Pulmonary artery endothelial cell (primary cell): ENCODE data around the gene ZNF385B. TPM values are rescaled to one million over a fixed set of nuclear protein-coding genes. Genes with fewer than 3 reads are reported as not detected.

Source experiments
- DNase-seq: peaks from one replicate; pipeline ENCODE4 v3.0.0-alpha.2; 2011; ENCODE audit warnings: low read depth, low spot score
- total RNA-seq: library from RNA; depleted of rRNA; stranded (reverse); fragments of >200 nt; gene quantifications from 2 replicates; pipeline ENCODE4 v1.2.3, GENCODE V29; 2014

The ZNF385B gene
- total RNA-seq, 1 donor from 2014 or later, result not detected

DNA sequence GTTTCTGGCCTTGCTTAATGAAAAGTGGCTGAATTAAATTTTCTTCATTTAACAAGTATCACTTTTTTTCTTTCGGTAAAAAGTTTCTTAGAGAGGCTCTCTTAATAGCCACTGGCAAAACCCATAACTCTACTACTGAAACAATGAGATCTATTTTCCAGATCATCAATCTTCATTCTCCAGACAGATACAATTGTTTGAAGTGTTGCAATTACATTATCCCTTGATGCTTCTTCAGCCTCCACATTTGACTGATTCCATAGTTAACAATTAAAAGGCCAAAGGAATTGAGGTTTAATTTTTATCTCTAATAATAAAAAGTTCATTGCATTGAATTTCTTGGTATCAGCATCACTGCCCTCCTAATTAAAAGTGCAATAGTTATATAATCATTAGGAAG is 176.3 kb downstream of the ZNF385B start:
- DNase-seq, result no peak

DNA sequence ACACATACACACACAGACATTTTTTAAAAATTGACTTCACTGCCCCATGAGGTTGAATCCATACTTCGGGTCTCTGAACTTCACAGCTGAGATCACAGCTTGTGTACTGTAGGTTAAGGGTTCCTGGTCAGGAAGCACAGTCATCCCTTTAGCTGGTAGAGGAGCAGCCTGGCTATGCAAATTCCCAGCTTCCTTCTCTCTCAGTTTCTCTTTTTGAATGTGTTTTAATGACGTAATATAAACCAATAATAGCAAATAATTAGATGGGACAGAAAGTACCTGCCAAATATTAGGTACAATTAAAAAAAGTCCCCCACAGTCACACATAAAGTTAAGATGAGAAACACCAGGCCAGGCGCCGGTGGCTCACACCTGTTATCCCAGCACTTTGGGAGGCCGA is 178.7 kb downstream of the ZNF385B start:
- DNase-seq, result no peak

DNA sequence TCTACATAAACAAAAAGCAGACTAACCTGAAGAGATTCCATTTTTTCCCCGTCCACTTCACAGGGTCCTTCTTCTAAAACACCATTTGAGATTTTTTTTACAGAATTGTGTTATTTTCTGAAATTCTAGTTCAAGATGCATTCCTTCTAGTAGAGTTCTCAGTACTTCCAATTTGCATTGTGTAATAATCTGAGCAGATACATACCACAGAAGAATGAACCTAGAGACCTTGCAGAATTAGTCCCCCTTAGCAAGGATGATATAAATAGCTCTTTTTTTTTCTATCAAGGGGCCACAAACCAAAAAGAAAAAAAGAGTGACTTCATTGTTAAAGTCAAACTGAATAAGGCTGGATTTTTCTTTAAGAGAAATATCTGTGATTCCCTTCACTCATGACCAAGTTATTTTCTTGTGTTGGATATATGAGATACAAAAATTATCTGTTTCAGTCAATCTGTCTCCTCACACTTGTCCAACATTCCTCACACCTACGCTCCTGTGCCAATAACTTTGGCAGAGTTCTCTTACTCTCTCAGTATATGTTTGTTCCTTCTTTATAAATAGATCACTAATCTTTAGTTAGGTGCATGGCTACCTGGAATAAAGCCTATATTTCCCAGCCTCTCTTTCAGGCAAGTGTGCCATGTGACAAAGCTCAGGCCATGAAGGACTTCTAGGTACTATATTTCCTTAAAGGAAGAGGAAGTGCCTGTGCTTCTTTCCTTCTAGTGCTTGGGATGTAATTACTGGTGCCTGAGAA is 183.5 kb downstream of the ZNF385B start:
- no peak for DNase-seq

DNA sequence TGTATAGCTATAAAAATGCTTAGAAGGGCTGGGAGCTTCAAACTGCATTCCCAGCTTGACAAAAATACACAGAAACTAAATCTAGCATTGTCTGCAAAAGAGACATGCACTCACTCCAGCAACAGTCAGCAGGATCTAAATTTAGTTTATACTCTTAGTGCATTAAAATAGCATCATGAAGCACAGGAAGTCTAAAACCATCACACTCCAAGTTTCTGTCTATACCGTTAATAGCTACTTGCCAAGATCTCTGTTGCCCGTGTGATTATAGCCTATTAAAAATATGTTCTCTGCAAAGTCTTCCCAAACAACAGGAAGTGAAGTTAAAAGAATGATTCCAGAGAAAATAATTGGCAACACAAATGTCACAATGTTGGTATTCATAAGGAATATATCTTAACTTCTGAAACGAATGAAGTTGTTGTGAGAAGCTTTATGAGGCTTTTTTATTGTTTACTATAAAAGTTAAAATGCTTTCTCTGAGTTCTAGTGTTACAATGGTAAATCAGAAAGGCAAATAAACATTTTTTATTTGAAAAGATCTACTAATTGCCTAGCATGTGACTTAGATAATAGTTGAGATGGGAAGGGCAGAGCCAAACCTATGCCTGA is 184.2 kb downstream of the ZNF385B start:
- no peak for DNase-seq

DNA sequence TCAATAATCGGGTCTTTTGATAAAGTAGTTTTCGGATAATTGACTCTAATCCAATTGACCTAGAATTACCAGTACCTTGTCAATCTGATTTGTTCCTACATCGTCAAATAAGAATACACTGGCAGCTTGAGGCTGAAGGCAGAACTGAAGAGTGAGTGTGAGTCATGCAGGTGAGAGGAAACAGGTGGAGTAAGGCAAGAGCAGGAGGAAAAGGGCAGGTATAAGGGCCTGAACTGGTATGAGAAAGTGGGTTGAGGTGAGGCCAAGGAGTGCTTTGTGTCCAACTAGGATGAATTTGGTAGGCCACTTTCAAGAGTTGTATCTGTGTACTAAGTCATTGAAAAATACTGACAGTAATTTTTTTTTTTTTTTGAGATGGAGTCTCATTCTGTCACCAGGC is 186.0 kb downstream of the ZNF385B start:
- DNase-seq, result no peak

DNA sequence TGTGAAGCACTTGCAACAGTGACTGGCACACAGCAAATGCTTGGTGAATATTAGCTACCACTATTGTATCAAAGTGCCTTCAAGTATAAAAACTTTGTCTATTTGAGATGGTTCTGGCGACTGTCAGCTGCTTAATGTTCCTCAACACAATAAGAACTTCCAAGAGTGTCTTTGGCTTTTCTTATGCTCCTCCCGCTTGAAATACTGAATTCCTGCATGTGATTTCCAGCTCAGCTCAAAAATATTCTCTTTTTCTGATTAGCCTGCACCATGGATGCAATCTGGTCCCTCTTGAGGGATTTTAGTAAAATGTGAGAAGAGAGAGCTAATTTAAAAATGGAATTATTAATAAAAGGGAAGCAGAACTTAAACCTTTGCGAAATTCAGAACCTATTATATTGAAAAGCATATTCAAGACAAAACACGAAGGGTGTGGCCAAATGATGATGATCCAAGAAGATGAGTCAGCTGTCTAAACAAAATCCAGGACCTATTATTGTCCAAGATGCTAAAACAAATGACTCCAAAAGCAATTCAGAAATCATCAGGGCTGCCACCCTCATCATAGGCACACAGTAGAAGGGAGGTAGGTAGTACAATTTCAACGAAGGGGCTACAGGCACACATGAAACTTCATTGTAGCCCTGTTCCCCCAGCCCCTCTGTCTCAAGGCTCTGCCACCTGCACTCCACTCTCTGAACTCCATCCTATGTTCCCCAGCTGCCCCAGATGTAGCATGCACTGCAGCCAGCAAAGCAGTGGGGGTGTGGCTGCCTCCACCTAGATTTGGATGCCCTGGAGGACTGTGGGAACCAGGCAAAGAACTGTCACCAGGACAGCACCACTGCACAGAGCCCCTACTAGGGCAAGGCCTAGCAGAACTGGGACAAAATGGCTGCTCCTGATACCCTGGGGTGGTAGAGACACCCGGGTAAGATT is 190.1 kb downstream of the ZNF385B start:
- no peak for DNase-seq

DNA sequence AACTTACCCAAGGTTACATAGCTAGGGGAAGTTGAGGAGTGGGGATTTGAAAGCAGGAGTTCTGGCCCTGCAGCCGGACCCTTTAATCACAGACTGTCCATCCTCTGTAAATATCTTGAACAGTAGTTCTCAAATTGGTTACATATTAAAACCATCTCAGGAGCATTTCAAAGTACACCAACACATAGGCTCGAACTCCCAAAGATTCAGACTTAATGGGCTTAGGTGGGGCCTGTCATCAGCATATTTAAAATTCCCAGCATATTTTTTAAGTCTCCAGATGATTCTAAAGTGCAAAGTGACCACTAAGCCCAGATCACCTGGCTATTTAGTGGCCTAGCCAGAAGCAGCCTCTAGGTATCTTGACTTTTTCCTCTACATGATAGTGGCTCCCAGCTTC is 192.2 kb downstream of the ZNF385B start:
- DNase-seq, result no peak

DNA sequence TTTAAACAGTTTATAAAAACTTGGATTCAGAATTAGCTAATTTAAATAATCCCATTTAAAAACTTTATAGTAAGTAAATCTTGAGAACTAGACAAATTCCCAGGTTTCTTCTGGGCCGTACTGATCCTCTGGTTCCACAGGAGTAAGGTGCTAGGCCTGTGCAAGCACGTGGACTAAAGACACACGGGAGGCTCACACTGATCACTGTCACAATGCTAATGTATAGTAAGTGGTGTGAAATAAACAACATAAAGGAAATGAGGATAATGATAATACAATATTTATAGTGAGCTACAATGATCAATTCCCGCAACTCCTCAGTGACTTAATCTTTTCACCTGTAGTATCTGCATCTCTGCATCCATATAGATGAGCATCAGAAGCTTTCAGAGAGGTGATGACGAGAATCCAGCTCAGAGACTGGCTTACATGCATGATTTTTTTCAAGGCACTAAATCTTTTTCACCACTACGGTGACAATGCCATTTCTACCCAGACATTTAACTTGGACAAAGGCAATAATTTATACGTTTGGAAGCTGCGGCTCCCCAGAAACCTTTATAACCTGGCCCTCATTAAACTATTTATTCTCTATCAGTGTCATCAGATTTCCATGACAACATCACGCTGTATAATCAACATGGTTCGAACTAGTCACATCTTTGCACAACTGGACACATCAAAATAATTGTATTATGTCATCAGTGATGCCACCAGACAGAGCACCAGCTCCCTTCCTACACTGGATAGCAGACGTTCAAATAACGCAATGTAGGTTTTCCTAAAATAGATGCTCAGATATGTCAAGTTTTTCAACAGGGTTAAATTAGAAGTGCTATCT is 196.2 kb downstream of the ZNF385B start:
- no peak for DNase-seq

DNA sequence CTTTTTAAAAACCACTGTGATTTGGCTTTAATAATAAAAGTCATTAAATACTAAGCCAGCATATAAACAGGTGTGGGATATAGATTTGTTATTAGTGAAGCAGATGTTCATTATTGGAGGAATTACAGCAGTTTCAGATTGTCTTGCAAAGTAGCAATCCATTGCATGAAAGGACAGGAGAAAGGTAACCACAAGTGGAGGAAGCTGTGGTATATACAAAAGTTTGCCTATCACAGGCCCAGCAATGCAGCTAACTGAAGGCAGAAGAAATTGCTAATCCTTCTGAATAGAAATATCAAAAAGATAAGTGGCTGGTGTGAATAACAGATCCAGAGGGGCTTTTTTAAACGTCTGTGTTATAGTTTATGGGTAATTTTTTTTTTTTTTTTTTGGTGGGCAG is 199.4 kb downstream of the ZNF385B start:
- DNase-seq, result no peak

DNA sequence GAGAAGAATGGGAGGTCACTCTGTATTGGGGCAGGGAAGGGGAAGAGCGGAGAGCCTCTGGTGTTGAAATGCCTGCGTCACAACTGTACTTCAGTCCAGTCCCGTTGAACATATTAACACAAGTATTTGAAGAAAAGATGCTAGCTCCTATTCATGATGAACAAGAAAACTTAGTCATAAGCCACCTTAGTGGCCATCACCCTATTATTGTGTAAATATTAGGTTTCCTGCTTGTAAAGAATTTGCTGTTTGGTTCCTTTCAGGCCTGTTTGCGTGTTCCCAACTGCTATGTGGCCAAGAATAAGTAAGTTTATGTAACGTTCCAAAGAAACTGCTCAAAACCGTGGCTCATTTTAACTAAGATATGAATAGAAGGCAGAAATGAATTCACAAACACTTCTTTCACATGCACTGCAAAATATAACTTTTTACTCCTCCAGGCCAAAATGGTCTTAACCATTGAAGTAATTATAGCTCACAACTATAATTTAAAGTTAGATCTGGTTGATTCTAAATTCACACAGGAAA is 204.3 kb downstream of the ZNF385B start:
- no peak for DNase-seq

DNA sequence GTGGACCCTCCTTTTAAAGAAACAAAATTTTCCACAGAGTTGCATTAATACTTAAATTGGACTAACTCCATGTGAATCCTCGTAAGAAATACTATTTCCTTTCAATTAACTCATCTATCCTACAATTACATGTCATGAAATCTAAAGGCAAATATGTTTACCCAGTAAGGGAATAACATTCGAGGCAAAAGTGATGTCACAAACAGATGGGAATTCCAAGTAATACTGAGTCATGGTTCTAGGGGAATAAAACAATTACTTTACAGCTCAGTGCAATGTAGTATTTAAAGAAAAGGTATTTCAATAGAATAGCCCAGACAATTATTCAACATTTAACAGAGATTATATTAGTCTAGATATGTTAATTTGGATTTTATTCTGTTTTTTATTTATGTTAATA is 205.8 kb downstream of the ZNF385B start:
- no peak for DNase-seq

DNA sequence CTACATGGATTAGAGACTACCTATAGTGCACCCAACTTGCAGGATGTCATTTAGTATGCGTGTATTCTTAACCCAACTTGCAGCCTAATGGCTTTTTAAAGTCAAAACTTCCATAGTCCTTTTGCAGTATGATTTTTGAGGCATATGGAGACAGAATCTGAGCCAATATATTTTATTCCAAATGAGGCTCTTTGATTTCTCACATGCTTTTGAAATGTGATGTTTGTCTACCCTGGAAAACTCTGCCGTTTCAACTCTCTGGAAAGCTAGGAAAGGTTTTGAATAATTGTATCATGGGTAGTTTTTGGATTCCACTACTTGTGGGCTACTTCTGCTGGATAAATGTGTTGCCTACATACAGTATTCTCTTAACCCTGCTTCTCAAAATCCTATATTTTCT is 206.6 kb downstream of the ZNF385B start:
- no peak for DNase-seq

DNA sequence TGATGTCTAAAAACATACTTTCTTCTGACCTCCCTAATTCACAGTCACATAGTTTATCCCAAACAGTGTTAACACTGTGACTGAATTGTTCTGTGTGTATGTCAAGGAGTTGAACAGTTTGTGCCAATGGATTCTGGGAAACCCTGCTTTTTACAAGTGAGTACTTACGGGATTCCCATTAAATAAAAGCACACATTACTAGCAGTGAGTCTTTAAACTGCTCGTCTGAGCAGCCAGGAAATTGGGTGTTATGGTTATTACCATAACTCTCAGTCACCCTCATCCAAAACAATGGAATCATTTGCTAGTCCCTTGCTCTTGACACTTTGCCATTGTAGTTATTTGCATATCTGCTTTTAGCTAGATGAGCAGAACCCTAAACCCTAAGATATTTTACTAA is 209.1 kb downstream of the ZNF385B start:
- no peak for DNase-seq

DNA sequence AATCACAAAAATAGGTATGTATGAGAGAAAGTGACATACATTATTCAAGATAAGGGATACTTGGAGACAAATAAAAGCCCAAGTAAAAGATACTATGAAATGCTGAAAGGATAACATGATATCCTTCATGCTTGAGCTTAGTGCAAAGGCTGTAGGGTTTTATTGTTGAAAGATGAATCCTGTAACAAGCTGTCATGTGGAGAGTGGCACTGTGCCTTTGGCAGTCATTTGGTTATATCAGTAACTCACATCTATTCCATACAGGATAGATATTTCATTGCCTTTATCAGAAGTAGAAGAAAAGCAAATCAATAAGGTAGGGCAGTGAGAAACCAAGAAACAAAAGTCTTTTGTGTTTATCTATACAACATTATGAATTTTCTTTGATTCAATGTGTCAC is 211.0 kb downstream of the ZNF385B start:
- DNase-seq, result no peak

DNA sequence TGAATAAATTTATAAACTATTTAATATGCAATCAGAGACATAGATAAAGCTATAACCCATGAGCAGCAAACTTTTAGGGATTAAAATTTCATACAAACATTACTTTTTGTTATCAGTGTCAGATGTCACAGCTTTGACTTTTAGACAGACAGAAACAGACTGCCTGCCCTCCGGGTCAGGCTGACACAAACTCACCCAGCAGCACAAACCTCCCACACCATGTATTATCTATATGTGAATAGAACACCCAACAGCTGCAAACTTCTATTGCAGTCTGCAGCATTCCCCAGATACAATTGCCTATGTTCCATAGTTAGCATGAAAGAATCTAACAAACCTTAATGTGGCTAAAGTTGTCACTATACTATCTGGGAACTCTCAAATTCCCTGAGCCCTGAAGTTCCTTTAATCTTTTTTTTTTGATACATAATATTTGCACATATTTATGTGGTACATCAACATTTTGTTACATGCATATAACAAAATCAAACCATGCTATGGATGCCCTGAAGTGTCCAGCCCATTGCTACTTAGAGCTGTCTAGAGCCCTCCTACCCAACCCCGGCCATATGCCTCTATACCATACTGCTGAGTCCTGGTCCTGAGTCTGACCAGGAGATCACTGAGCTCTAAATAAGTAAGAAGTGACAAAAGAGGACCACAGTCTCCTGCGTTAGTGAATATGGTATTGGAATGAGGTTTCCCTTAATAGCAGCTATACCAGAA is 214.4 kb downstream of the ZNF385B start:
- DNase-seq, result no peak

DNA sequence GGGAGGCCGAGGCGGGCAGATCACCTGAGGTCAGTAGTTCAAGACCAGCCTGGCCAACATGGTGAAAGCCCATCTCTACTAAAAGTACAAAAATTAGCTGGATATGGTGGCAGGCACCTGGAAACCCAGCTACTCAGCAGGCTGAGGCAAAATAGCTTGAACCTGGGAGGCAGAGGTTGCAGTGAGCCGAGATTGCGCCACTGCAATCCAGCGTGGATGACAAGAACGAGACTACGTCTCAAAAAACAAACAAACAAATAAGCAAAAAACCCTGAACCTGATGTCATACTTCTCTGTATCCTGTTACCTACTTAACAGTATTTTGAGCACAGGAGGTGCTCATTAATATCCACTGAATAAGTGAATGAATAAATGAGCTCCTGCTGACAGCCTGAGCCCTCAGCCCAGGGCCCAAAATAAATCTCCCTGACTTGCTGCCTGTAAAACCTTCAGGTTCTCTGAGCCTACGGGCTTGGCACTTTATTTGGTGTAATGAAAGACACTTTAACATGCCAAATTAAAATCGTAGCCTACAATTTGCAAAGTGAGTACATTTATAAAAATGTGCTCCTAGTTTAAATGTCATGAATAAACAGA is 215.1 kb downstream of the ZNF385B start:
- DNase-seq, result no peak

DNA sequence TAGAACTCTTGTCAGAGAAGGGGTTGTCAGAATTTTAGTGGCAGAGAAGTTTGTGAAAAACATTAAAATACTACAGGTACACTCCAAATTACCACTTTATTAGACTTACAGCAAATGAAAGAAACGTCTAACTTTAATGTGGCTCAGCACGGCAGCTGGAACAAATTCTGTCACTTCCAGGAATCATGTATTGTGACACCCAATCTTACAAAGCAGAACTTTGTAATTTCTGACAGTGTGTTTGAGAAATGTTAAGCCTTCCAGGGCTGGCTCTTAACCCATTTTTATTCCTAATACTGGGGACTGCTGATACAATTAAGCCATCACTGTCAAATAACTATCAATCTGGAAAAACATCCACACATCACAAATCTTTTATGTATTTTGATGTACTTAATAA is 216.4 kb downstream of the ZNF385B start:
- DNase-seq, result no peak

DNA sequence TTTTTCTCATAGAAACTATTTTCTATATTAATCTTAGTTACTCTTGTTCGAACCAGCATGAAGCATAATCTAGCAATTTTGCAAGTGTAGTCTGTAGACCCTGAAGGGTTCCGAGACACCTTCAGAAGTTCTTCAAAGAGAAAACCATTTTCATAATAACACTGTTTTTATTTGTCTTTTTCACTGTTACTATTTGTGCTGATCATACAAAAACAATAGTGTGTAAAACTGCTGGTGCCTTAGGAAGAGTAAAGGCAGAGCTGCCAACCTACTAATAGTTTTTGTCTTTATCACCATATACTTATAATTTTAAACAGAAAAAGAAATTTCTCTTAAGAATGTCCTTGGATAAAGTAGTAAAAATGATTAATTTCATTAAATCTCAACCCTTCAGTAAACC is 218.9 kb downstream of the ZNF385B start:
- no peak for DNase-seq

DNA sequence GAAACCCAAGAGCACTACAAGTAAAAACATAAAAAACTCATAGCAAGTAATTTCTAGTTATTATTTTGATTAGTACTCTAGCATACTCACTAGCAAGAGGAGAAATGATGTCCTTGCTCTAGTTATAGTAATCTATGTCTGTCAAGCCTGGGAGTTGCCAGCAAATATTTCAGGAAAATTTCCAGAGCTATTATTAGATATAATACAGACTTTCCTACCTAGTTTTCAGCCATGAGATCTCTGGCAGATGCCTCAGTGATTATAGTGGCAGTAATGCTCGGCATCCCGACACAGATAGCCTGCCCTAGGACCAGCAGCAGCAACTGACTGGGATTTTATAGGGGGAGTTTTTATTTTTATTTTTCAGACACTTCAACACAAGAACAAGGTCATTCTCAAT is 224.4 kb downstream of the ZNF385B start:
- no peak for DNase-seq
